ENCODE data around the gene ZNF562.
"Not testable (repeated sequence)": the region's sequence is repeated elsewhere in the genome, so short reads cannot be mapped to it uniquely, and the experiment has no call there.

- TF ChIP-seq CTCF (IDR thresholded peaks at IDR 0.05); REST (IDR thresholded peaks at IDR 0.05; ENCODE audit: insufficient read depth in 1 of 2, low read depth in 2 of 2, low read length in 1 of 2); TCF7L2 (IDR thresholded peaks at IDR 0.05; ENCODE audit: low read depth, low read length); SIN3A (IDR thresholded peaks at IDR 0.05; ENCODE audit: borderline replicate concordance, insufficient read depth, low read depth, low read length); POLR2AphosphoS5 (IDR thresholded peaks at IDR 0.05; ENCODE audit: low read depth, low read length): not testable (repeated sequence)
Measured at GRCh38 chr19:9651464-9651863, 23.4 kb downstream of the ZNF562 start.

All from Panc1 (cell line).